Natural killer cell (primary cell): ENCODE results near the gene AFAP1L1. TPM values are rescaled to one million over a fixed set of nuclear protein-coding genes. Genes with fewer than 3 reads are reported as not detected.

Source experiments
- ATAC-seq, 3 donors: fragments of 150-1000 bp in 2 of 3; fragments of 200-7000 bp in 1 of 3; cut with Tn5 transposase; 1 replicate in 1 of 3; 2 replicates in 2 of 3; pipeline ENCODE4 v1.10.0; 2021; ENCODE audit warnings: mild to moderate bottlenecking in 2 of 3, moderate library complexity in 2 of 3
- DNase-seq, 2 donors: peaks; one replicate each; pipeline versions ENCODE4 v3.0.0 to v3.0.0-alpha.2; 2013 to 2021; ENCODE audit warnings: mixed read lengths in 1 of 2
- H3K27ac ChIP-seq: one replicate; pipeline ENCODE4 v1.5.1; 2013; ENCODE audit warnings: mild to moderate bottlenecking, low read length
- H3K27me3 ChIP-seq: one replicate; pipeline ENCODE4 v1.6.1; 2013; ENCODE audit warnings: low read length; ENCODE audit not compliant: control insufficient read depth, insufficient read depth
- H3K36me3 ChIP-seq: one replicate; pipeline ENCODE4 v1.6.1; 2013; ENCODE audit warnings: low read length; ENCODE audit not compliant: control insufficient read depth, insufficient read depth
- H3K4me1 ChIP-seq: one replicate; pipeline ENCODE4 v1.6.1; 2013; ENCODE audit warnings: low read length; ENCODE audit not compliant: control insufficient read depth, insufficient read depth
- H3K4me3 ChIP-seq: one replicate; pipeline ENCODE4 v1.5.1; 2013; ENCODE audit warnings: low read length
- H3K9me3 ChIP-seq: one replicate; pipeline ENCODE4 v1.6.1; 2013; ENCODE audit warnings: low read length; ENCODE audit not compliant: control insufficient read depth, insufficient read depth
- H3K27ac Mint-ChIP-seq, 2 donors: one replicate each; pipeline ENCODE4 v1.8.0; 2022; ENCODE audit warnings: mild to moderate bottlenecking in 2 of 2, mixed read lengths in 2 of 2, moderate library complexity in 1 of 2
- H3K27me3 Mint-ChIP-seq, 2 donors: one replicate each; pipeline ENCODE4 v1.8.0; 2022; ENCODE audit warnings: low read depth in 2 of 2, mixed read lengths in 2 of 2
- H3K36me3 Mint-ChIP-seq: one replicate; pipeline ENCODE4 v1.8.0; 2022; ENCODE audit warnings: mixed read lengths
- H3K4me1 Mint-ChIP-seq, 2 donors: one replicate each; pipeline ENCODE4 v1.8.0; 2022; ENCODE audit warnings: mixed read lengths in 2 of 2
- H3K4me3 Mint-ChIP-seq: one replicate; pipeline ENCODE4 v1.8.0; 2022; ENCODE audit warnings: mild to moderate bottlenecking, moderate library complexity, mixed read lengths
- H3K9me3 Mint-ChIP-seq, 2 donors: one replicate each; pipeline ENCODE4 v1.8.0; 2022; ENCODE audit warnings: mixed read lengths in 2 of 2
- WGBS: methylation state at CpG from one replicate; pipeline ENCODE4 v1.1.7; 2013; ENCODE audit warnings: missing lambda C conversion rate; ENCODE audit not compliant: insufficient coverage; 5-methylcytosine and 5-hydroxymethylcytosine counted together
- intact Hi-C: fragments of 100-400 bp; cut with micrococcal nuclease; formaldehyde crosslinking; loops from one replicate; pipeline ENCODE4 v1.14.2; 2022
- total RNA-seq, 4 donors: library from RNA; stranded (reverse); fragments of 120-200 nt in 1 of 4; gene quantifications; one replicate each; pipeline versions ENCODE4 v1.2.3 to v1.2.4, GENCODE V29; 2013 to 2022
- TF ChIP-seq, protein P1 (sequence below): fragments of 200-600 bp; IDR thresholded peaks from one replicate; pipeline ENCODE4 v1.8.0; 2022; ENCODE audit warnings: antibody characterized with exemption

The AFAP1L1 gene
- total RNA-seq, 3 donors from 2014 or later (not counting 1 experiment from before 2014, with no cell fraction given), result 0.23 to 1.5 TPM; not detected in 1

DNA sequence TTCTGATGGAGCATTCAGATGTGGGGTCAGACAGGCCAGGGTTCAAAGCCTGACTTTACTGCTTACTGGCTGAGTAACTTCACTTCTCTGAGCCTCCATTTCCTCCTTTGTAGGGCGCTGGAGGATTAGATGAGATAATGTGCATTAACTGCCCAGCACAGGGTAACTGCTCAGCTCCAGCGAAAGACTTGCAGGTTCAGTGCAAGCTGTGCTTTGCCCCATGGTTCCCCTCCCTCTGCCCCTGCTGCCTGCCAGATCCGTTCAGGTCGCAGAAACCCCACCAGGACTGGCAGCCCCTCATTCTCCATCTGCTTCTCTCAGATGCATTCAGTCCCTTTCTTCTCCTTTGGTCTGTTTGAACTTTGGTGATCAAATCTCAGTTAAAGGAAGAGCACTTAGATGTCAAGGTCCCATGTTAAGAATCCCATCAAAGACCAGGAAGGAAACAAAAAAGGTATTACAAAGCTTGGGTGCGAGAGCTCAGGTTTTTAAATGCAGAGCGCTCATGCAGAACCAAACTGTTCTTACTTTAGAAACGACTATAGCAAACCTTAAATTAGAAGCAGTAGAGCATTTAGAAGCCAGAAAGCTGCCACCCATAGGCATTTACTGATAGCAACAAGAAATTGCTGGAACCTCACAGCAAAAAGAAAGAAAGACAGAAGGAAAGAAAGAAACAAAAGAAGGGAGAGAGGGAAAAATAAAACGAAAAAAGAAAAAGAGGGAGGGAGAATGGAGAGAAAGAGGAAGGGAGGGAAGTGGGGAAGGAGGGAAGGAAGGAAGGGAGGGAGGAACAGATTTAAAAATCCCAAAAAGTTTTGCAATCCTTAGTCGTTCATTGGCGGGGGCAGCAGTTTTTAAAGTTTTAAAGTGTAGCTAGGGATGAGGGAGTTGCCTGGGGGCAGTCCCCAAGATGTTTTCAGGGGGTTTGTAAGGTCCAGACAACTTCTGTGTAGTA lies 23.5 kb downstream of the AFAP1L1 start:
- WGBS, result 44% methylated on average over 10 of the region's 10 CpGs
- no peak overlapping the region for H3K4me3 Mint-ChIP-seq
- Histone ChIP-seq H3K4me3 (no peak overlapping the region), H3K27ac (no peak overlapping the region), H3K4me1 (no peaks in the 10 kb centered on the region), H3K27me3 (no peaks in the 10 kb centered on the region), H3K9me3 (no peaks in the 10 kb centered on the region), H3K36me3 (no peaks in the 10 kb centered on the region)
- no peaks in the 10 kb centered on the region for H3K9me3 Mint-ChIP-seq
- no peaks in the 10 kb centered on the region for H3K4me1 Mint-ChIP-seq
- H3K27me3 Mint-ChIP-seq, result peaks cover 10 to 16% of the 10 kb centered on the region in 2 donors
- ATAC-seq, result no peak
- intact Hi-C loops, result no loop called here
- H3K27ac Mint-ChIP-seq, result no peak overlapping the region
- TF ChIP-seq, protein P1, sequence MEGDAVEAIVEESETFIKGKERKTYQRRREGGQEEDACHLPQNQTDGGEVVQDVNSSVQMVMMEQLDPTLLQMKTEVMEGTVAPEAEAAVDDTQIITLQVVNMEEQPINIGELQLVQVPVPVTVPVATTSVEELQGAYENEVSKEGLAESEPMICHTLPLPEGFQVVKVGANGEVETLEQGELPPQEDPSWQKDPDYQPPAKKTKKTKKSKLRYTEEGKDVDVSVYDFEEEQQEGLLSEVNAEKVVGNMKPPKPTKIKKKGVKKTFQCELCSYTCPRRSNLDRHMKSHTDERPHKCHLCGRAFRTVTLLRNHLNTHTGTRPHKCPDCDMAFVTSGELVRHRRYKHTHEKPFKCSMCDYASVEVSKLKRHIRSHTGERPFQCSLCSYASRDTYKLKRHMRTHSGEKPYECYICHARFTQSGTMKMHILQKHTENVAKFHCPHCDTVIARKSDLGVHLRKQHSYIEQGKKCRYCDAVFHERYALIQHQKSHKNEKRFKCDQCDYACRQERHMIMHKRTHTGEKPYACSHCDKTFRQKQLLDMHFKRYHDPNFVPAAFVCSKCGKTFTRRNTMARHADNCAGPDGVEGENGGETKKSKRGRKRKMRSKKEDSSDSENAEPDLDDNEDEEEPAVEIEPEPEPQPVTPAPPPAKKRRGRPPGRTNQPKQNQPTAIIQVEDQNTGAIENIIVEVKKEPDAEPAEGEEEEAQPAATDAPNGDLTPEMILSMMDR, result no peak
- DNase-seq, result peak in 1 of 2 donors; percentile 26
- no peaks in the 10 kb centered on the region for H3K36me3 Mint-ChIP-seq

DNA sequence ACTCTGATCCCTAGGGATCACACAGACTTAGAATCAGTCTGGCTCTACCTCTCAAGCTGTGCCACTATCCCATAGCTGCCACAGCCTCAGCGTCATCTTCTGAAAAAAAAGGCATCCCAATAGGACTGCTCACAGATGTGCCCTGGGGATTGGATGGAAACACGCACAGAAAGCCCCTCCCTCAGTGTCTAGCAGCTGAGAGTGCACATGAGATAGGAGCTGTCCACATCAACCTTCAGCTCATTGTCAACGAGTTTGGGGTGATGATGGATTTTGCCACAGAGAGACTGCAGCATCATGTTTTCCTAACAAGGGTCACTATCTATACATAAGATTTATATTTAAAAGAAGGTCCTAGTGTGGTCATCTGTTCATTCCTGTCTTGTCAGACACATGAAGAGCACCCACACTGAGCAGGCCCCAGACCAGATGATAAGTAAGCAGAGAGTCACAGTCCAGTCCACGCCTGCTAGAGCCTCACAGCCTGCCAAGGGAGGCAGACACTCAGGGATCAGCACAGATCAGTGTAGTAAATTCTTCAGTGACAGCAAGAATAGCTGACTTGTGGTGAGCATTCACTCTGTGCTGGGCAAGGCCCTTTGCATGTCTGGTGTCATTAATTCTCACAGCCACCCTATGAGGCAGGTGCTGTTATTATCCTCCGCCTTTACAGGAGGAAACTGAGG lies 25.8 kb downstream of the AFAP1L1 start:
- no peak overlapping the region for H3K4me3 Mint-ChIP-seq
- H3K9me3 Mint-ChIP-seq, result no peaks in the 10 kb centered on the region
- intact Hi-C loops, result no loop called here
- 83% methylated on average over 4 of the region's 5 CpGs for WGBS
- H3K27me3 ChIP-seq, result no peaks in the 10 kb centered on the region
- ATAC-seq (no peak), DNase-seq (no peak)
- no peaks in the 10 kb centered on the region for H3K36me3 Mint-ChIP-seq
- no peaks in the 10 kb centered on the region for H3K36me3 ChIP-seq
- TF ChIP-seq, protein P1, result no peak
- no peak overlapping the region for H3K4me3 ChIP-seq
- H3K4me1 Mint-ChIP-seq, result no peaks in the 10 kb centered on the region
- H3K4me1 ChIP-seq, result no peaks in the 10 kb centered on the region
- no peak overlapping the region for H3K27ac ChIP-seq
- no peaks in the 10 kb centered on the region for H3K9me3 ChIP-seq
- H3K27ac Mint-ChIP-seq, result no peak overlapping the region
- H3K27me3 Mint-ChIP-seq, result peaks cover 8 to 16% of the 10 kb centered on the region in 2 donors

DNA sequence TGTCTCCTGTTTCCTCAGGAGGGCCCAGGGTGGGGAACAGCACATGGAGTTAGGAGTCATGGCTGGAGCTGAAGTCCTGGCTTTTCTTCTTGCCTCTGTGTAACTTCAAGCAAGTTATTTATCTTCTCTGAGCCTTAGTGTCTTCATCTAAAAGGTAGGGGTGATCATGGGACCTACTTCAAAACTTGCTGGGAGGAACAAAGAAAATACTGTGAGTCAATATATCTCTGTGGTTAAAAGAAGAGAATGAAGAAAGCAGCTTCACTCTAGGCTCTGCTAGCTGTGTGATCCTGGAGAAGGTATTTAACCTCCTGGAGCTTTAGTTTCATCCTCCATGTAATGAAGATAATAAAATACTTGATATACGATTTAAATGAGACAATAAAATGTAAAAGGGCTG lies 26.5 kb downstream of the AFAP1L1 start:
- H3K9me3 Mint-ChIP-seq, result no peaks in the 10 kb centered on the region
- 88% methylated on average over 1 of the region's 1 CpG for WGBS
- no peaks in the 10 kb centered on the region for H3K9me3 ChIP-seq
- H3K4me3 Mint-ChIP-seq, result no peak overlapping the region
- H3K4me3 ChIP-seq, result no peak overlapping the region
- TF ChIP-seq, protein P1, result no peak
- peak in 1 of 2 donors; percentile 22 for DNase-seq
- H3K4me1 Mint-ChIP-seq, result no peaks in the 10 kb centered on the region
- H3K27me3 ChIP-seq, result no peaks in the 10 kb centered on the region
- no peak overlapping the region for H3K27ac Mint-ChIP-seq
- no peak overlapping the region for H3K27ac ChIP-seq
- intact Hi-C loops, result no loop called here
- peaks cover 8 to 16% of the 10 kb centered on the region in 2 donors for H3K27me3 Mint-ChIP-seq
- no peaks in the 10 kb centered on the region for H3K4me1 ChIP-seq
- no peaks in the 10 kb centered on the region for H3K36me3 Mint-ChIP-seq
- ATAC-seq, result no peak
- no peaks in the 10 kb centered on the region for H3K36me3 ChIP-seq
